NCI-H446 treated with DMSO at 0.1 percent for 48 hours (cell line): Measurements from ENCODE around the gene TBX5.

ENCODE experiments used
- DNase-seq: peaks from one replicate; lab custom pipeline; 2025; lab: John Stamatoyannopoulos, UW

Gene TBX5

DNA sequence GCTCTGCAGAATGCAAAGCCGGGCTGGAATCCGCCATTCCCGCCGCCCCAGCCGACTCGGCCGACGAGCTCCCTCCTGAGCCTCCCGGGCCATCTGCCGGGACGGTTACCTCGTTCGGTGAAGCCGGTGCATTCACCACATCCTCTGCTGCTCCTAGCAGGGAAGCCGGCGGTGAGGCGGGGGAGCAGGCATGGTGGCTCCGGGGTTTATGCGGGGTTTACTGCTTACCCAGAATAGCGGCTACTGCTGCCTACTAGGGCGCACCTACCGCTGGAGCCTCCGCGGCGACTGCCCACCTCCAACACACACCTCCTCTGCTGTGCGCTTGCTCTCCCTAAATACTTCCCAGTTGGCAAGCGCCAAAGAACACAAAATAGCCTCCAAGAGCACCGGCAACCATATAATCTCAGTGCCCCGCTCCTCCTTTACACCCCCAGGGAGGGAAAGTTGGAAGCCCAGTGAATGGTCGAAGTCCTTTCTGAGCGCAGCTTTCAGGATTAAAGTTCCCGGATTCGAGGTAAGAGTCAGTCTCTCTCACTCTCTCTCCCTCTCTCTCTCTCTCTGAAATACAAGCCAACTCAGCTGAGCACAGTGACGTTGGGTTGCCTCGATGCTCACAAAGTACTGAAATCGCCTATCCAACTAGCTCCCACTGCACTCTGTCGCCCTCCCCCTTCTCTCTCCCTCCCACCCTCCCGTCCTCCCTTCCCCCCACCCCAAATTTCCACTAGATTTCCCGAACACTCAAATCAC is at the start of gene TBX5:
TBX5 (minus strand) TSS at position 626 of the 753 bp plus-strand sequence. CDS start 2,246 bp downstream, outside the sequence.
- no peak for DNase-seq

DNA sequence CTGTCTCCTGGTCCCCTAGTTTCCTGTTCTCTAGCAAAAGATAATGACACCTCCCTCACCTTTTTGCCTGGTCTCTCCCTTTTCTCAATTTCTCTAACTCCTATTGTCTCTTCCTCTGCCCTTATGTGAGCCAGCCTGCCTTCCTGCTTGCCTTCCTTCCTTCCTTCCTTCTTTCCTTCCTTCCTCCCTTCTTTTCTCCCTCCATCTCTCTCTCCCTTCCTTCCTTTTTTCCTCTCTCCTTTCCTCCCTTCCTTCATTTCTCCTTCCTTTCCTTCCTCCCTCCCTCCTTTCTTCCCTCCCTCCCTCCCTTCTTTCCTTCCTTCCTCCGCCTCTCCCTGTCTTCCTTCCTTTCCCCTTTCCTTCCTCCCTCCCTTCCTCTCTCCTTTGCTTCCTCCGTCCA is 45.7 kb upstream of the TBX5 start:
- no peak for DNase-seq

DNA sequence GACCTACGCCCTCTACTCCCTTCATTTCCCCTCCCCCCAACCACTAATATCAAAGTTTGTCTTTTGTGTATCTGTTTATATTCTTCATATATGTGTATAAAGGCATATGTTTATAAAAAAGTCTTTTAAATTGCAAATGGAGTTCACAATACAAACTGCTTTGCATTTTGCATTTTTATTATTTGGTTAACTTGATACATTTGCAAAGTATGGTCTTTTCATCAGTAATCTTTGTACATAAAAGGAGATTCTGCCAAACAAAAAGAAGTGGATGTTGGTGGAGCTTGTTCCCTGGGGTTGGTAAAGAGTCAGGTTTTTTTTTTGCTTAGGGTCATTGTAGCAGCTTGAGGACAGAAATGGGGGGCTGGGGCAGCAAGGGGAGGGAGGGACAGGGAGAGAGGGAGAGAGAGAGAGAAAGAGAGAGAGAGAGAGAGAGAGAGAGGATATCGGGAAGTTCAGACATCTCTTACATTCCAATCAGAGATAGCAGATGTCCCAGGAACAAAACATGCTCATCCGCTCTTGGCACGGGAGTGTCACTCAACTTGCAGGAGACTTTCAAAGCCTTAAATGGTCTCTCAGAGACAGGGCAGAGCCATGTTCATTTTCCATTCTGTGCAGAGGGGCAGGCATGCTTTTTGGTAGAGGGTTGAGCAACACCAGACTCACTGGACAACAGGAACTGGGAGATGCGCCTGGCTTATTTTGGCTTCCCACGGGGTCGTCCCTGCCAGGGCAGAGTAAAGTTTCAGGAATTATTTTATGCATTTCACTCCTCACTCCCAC is 44.8 kb upstream of the TBX5 start:
- DNase-seq: no peak

DNA sequence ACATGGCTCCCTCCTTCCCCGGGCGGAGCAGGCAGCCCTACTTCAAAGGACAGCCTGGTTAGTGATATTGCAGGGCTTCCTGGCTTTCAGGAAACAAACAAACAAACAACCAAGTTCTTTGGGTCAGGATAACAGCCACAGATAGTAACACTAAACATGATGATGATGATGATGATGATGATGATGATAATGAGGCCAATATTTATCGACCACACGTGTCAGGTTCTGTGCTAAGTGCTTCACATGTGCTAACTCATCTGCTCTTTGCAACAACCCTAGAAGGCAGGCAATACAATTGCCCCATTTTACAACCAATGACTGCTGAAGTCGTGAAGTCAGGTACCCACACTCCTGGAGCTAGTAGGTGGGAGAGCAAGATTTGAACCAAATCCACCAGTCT is 44.1 kb upstream of the TBX5 start:
- DNase-seq: no peak

DNA sequence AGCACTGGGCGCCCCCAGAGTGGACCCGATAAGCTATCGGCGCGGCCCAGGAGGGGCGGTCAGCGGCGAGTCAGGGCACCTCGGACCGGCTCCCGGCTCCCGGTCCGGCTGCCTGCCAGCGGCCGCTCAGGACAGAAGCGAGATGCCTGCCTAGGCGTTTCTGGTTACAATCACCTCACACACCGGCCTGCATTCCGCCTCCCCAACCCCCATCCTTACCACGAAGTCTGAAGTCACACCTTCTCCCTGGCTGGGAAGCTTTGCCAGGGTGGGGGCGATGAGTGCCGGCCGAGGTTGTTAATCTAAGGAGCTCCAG is 42.6 kb upstream of the TBX5 start:
- DNase-seq: no peak

DNA sequence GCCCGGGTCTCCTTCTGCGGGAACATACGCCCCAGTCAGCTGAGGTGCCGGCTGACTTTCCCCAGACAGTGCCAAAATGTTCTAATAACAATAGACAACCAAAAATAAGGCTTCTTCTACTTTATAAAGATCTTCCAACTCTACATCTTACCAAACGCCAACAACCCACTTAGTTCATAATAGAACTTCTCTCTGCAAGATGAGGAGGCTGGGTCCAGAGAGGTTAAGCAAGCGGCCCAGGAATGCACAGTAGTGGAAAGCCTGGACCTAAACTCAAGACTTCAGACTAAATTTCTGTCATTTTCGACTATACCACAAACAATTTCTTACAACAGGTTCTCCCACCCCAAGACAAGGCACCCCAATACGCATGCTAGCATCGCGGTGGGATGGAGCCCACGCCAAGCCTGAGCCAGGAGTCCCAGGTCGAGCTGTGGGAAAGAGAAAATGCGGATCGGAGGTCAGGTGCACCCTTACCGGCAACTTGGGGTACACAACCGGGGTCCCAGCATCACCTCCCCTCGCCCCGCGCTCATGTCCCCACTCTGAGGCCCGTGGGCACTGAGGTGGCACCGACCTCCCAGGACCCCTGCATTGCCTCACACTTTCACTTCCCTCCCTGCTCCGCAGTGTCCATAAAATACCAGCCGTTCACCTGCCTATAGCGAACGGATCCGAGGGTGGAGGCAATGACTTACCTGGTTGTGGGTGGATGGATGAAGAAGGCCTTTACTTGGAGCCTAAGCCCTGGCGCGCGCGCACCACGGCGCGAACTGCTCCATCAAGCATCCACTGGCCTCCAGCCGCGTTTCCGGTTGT is 42.1 kb upstream of the TBX5 start:
- DNase-seq: no peak

DNA sequence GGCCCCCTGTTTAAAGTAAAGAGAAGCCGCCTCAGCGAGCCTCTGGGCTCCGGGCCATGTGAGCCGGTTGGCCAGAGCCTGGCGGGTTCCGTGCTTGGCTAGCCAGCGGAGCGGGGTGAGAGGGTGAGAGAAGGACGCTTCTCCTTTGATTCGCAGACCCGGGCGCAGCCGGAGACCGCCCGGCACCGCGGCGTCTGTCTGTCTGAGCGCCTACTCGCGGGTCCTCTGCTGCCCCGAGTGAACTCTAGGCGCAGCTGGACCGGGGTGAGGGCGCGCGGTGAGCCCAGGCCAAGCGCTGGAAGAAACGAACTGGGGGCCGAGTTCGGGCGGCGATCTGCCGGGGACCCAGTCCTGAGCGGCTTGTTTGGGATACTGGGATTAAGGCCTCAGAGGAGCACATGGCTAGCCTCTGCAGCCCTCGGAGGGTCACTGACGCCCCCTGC is 41.4 kb upstream of the TBX5 start:
- DNase-seq: no peak

DNA sequence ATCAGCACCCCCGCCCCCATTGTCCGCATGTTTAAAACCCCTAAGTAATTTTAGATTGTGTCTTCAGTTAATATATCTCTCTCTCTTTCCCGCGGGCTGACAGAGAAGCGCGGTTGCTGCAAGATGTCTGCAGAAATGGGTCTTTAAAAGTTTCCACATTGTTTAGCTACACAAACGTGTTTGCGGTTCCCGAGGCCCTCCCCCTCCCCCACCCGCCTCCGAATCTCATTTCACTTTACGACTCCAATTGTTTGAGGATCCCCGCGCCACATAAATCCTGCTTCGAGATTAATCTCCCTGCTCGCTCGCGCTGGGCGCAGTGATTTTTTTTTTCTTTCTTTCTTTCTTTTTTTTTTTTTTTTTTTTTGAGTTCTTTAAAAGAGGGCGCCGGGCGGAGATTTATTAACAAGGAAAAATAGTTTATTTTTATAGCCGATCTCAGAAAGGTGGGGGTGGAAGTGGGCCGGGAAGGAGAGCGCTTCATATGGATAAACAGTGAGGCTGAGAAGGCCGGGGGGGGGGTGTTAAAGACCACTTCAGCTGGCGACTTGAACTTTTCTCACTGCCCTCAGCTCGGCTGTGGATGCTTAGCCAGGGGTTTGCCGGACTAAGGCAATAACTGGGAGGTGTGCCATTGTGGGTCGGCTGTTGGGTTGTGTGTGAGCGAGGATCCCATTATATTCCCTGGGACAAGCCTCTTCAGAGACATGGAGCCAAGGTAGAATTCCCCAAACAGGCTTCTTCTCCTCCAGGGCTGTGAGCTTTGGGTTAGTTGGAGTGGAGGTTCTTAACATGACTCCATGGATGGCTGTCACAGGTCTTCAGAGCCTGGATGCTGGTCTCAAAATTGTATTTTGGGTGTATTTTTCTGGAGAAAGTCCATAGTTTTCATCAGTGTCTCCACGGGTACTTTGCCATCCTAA is 39.7 kb upstream of the TBX5 start:
- DNase-seq: no peak

DNA sequence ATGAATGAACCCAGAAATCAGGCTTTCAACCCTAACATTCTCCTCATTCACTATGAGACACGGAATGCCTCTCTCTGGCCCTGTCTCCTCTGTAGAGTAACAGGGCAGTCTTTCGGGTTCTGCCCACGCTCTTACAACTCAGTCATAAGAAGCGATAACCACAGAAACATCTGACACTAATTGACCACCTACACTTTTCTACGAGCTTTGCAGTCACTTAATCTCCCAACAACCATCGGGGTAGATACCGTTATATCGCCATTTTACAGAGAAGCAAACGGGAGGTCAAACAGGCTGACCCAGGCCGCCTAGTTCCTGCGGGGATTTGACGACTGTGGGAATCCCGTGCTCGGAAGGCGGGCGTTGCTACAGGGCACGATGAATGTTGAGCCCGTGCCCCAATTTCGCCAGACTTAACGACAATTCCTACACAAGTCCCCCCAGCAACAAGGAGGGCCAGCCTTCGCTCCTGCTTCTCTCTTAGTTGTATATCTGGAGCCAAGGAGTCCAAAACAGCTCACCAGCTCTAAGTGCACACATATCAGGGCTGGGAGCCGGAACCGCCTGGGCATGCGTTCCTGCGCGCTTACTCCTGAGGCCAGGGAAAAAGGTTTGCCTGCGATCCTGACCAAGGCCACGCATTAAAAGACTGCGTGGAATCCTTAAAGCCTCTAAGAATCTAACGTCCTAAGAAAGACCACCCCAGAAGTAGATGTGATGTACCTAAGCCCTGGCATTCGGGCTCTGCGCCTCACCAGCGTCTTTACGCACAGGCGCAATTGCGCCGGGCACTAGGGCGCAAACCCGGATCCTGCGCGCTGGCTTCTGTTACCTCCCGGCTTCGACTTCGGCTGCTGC is 38.7 kb upstream of the TBX5 start:
- DNase-seq: no peak

DNA sequence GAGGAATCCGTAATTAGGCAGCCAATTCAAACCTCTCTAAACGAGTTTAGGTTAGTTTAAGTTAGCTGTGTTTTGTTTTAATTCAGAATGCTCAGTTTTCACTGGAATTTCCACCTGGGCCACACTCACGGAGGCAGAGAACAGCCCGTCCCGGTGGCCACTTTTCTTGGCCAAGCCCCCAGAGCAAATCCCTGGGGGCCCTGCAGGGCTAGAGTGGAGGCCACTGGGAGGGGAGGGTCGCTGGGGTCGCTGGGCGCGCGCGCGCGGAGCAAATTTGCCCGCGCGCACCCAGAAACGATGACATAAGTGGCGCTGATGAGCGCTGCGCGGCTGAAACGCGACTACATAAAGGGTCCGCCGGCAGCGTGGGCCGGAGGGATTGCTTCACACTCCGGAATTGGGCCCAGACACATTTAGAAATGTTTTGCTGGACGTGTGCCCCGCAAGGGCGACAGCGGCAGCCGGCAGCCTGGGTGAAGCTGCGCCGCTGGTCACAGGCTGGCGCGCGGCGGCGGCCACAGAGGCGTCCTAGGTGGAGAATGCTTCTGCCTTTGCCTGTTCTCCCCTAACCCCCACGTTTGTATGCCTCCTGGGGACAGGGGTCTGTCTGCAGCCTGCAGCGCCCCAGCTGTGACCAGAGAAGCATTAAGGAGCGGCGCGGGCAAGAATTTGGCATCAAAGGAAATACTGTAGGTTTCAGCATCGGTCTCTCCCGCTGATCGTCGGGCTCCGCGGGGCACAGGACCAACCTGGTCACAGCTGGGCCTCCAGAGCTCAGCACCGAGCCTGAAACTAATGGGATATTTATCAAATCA is 37.9 kb upstream of the TBX5 start:
- no peak for DNase-seq

DNA sequence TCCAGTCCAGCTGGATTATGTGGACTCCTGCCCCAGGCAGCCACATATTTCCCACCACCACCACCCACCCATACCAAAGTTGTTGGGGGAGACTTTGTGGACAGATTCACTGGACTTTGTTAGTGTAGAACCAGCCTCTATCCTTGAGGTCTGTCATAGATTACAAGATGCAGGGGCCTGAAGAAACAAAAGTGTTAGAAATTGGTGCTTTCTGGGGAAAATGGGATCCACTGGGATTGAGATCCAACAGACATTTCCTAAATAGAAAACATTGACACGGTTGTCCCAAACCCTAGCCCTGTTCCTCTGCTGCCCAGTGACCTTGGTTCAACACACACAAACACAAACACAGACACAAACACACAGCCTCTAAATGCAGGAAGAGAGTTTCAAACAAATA is 36.6 kb upstream of the TBX5 start:
- no peak for DNase-seq

DNA sequence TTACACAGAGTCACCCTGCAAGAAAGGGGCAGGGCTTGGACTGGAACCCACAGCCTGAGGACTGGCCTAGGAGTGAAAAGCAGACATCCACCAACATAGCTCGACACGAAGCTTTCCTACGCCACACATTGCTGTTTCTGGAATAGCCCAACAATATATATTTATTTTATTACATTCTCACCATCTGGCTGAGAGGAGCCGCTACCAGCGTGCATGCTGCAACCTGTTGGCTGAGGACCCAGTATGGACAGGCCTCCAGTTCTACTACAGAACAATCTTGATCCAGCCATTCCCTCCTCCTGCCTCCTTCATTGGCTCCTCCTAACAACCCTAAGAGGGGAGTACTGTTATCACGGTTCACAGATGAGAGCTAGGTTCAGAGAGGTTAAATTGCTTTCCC is 35.6 kb upstream of the TBX5 start:
- DNase-seq: no peak

DNA sequence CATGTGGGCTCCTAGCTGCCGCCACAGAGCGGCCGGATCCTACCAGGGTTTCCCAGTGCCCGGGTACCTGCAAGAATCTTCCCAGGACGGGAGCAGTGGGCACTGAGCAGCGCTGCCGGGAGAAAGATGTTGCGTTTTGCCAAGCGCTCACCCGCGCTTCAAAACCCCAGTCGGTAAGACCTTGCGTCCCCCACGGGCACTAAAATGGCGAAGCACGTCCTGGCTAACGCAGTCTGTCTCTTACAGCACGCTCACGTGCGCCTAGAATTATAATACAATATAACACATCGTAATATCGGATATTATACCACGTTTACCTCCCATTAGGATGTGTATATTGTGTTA is 35.1 kb upstream of the TBX5 start:
- no peak for DNase-seq

DNA sequence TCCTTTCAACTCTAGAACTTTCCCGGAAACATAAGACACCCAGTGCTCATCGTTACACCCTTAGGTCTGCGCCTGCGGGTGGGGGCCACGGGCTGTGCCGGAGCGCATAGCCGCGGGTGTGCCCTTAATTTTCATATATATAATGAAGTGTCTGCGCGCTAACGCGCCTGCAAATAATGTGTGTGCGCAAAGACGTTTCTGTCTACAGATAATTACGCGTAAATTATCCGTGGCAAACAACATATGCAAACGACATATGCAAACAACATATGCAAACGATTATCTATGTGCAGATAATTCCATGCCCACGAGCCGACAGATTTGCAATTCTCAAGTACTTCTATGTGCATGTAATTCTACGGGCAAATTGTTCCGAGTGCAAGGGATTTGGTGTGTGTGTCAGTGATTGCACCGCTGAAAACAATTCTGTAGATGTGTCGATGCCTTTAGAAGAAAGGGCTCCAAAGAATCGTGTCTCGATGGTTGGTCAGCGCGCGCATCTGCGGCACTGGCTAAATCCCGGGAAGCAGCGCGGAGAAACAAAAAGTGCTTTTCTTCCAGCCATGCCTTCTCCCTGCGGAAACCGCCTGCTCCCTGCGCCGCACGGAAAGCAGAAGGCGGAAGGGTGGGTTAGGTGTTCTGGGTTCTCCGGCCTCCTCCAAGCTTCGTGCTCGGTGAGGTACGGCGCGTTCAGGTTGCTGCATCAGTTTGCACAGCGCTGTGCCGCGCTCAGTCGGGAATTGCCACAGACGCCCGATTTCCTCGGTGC is 34.5 kb upstream of the TBX5 start:
- DNase-seq: no peak

DNA sequence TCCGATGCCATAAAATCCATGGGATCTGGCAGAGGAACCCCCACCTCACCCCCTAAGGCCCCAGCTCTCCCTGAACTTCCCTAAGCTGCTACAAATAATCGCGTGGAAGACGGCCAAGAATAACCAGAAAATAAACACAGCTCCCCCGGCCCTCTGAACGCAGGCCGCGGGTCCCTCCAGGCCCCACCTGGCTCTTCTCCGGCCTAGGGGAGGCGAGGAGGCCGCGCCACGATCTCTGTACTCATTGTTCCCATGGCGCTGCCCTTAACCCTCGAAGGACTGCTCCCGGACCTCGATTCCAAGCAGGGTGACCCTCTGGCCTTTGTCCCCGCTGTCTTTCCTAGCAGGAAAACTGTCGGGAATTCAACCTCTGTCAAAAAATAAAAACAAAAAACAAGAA is 33.9 kb upstream of the TBX5 start:
- no peak for DNase-seq

DNA sequence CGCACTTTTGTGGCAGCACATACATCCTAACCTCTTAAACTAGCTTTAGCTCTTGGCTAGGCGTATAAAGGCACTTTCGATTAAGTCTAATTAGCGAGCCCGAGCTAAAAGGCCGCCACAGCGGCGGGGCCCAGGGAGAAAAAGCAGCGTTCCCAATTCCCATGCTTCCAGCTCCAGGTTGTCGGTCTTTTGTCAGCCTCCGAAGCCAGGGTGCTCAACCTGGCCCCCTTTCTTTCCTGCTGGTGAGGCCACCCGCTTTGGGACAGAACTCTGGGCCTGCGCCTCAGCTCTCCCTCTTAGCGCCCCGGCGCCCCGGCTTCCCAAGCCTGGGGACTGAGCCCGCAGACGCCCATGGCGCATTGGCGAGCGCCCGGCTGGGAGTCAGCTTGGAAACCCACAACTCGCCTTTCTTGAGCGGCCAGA is 33.3 kb upstream of the TBX5 start:
- no peak for DNase-seq

DNA sequence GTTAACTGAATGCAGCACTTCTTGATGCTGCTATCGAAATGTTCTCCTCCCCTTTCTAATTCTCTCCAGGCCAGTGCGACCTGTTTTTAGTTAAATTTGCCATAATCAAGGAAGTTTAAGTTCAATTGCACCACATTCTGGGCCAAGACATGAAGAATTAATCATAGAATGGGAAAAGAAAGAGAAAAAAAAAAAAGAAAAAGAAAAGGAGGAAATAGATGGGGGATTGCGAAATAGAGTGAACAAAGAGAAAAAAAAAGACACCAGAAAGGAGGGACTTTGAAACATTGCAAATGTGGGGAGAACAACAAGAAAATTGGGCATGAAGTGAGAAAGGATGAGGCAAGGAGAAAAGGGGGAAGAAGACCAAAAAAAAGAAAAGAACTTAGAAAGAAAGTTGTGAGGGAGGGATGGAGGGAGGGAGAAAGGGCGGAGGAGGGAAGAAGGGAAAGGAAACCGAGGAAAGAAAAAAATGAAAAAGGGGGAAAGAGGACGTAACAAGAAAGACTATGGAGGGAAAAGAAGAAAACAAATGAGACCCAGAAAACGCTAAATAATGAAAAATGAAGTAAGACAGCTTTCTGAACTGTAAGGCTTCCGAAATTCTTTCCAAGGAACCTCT is 32.8 kb upstream of the TBX5 start:
- no peak for DNase-seq

DNA sequence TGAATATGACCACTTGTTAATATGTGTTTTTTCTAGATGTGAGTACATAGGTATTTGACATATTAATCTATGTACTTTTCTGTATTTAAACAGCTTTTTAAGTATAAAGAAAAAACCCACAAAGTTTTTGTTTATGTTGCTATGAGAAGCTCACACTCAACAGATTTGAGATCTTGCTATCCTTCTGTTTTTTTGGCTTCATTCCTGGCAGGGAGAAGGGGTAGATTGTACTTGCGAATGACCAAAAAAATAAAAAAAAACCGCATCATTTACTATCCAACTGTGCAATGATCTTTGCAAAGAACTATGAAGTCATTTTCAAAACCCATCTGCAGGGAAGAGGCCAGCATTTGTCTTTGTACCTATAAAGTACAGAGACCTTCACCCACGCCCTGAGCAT is 28.4 kb upstream of the TBX5 start:
- DNase-seq: no peak

DNA sequence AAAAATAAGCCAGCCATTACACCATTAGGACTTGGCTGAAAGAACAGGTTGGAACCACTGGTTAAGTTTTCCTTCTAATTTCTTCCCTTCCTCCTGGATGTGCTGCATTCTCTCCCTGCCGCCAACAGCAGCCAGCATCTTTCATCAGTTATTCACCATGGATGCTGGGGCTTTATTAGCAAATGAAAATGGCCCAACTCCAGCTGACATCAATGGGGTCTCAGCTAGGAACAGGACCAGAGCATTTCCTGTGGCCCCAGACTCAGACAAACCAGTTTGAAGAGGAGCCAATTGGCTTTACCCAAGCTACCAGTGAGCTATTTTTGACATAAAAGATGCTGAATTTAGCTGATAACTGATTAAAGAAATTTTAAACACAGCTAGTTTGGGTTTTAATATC is 26.0 kb upstream of the TBX5 start:
- DNase-seq: no peak
